Measurements from ENCODE around the gene CCDC141. TPM values are rescaled to one million over a fixed set of nuclear protein-coding genes. Genes with fewer than 3 reads are reported as not detected.

The CCDC141 gene
- total RNA-seq, 1 donor from 2014 or later: 4.0 TPM

- no peak for DNase-seq (ENCODE audit: extremely low spot score, unreplicated experiment)
- no peaks in the 10 kb centered on the region for H3K36me3 Mint-ChIP-seq
- H3K27ac Mint-ChIP-seq: no peak overlapping the region
- H3K27me3 Mint-ChIP-seq: no peaks in the 10 kb centered on the region
- H3K4me3 Mint-ChIP-seq: no peak overlapping the region
- H3K4me1 Mint-ChIP-seq (ENCODE audit: unreplicated experiment): no peaks in the 10 kb centered on the region
- TF ChIP-seq CTCF (conservative IDR thresholded peaks at IDR 0.05): no peak
- H3K9me3 Mint-ChIP-seq: no peaks in the 10 kb centered on the region
These were observed 69.1 kb downstream of the CCDC141 start for GRCh38 chr2:178980815-178981214.

GRCh38 chr2:178978667-178979066, 71.3 kb downstream of the CCDC141 start:
- Mint-ChIP-seq H3K27me3 (no peaks in the 10 kb centered on the region), H3K27ac (no peak overlapping the region), H3K4me1 (ENCODE audit: unreplicated experiment) (no peaks in the 10 kb centered on the region), H3K9me3 (no peaks in the 10 kb centered on the region), H3K36me3 (no peaks in the 10 kb centered on the region), H3K4me3 (no peak overlapping the region)
- TF ChIP-seq CTCF (conservative IDR thresholded peaks at IDR 0.05): no peak
- no peak for DNase-seq (ENCODE audit: extremely low spot score, unreplicated experiment)

GRCh38 chr2:178976351-178976750, 73.6 kb downstream of the CCDC141 start:
- no peaks in the 10 kb centered on the region for H3K36me3 Mint-ChIP-seq
- H3K27ac Mint-ChIP-seq: no peak overlapping the region
- no peaks in the 10 kb centered on the region for H3K4me1 Mint-ChIP-seq (ENCODE audit: unreplicated experiment)
- TF ChIP-seq CTCF (conservative IDR thresholded peaks at IDR 0.05): no peak
- no peaks in the 10 kb centered on the region for H3K27me3 Mint-ChIP-seq
- no peak overlapping the region for H3K4me3 Mint-ChIP-seq
- no peaks in the 10 kb centered on the region for H3K9me3 Mint-ChIP-seq
- no peak for DNase-seq (ENCODE audit: extremely low spot score, unreplicated experiment)

GRCh38 chr2:178962805-178963433, 87.0 kb downstream of the CCDC141 start:
- H3K36me3 Mint-ChIP-seq: no peaks in the 10 kb centered on the region
- no peak for DNase-seq (ENCODE audit: extremely low spot score, unreplicated experiment)
- no peak for TF ChIP-seq CTCF (conservative IDR thresholded peaks at IDR 0.05)

GRCh38 chr2:178962152-178962551, 87.8 kb downstream of the CCDC141 start:
- no peak for DNase-seq (ENCODE audit: extremely low spot score, unreplicated experiment)
- Mint-ChIP-seq H3K9me3 (no peaks in the 10 kb centered on the region), H3K4me3 (no peak overlapping the region), H3K36me3 (no peaks in the 10 kb centered on the region), H3K27ac (no peak overlapping the region), H3K27me3 (no peaks in the 10 kb centered on the region), H3K4me1 (ENCODE audit: unreplicated experiment) (no peaks in the 10 kb centered on the region)
- TF ChIP-seq CTCF (conservative IDR thresholded peaks at IDR 0.05): no peak

More at GRCh38 chr2:178962805-178963433, 87.0 kb downstream of the CCDC141 start:
- Mint-ChIP-seq H3K4me1 (ENCODE audit: unreplicated experiment) (no peaks in the 10 kb centered on the region), H3K9me3 (no peaks in the 10 kb centered on the region), H3K4me3 (no peak overlapping the region), H3K27me3 (no peaks in the 10 kb centered on the region), H3K27ac (no peak overlapping the region)

GRCh38 chr2:178954049-178954448, 95.9 kb downstream of the CCDC141 start:
- Mint-ChIP-seq H3K36me3 (no peaks in the 10 kb centered on the region), H3K27me3 (no peaks in the 10 kb centered on the region), H3K4me3 (no peak overlapping the region), H3K9me3 (no peaks in the 10 kb centered on the region), H3K4me1 (ENCODE audit: unreplicated experiment) (no peaks in the 10 kb centered on the region), H3K27ac (no peak overlapping the region)
- TF ChIP-seq CTCF (conservative IDR thresholded peaks at IDR 0.05): no peak
- no peak for DNase-seq (ENCODE audit: extremely low spot score, unreplicated experiment)

Measured in type B pancreatic cell (in vitro differentiated cells).